Thymus (tissue), 11 donors: ENCODE data around the gene UNC13B. TPM values are rescaled to one million over a fixed set of nuclear protein-coding genes. Genes with fewer than 3 reads are reported as not detected.

ENCODE experiments used
- DNase-seq, 9 donors: peaks; one replicate each; pipeline ENCODE4 v3.0.0-alpha.2; 2013; ENCODE audit warnings: low spot score in 9 of 9, low read depth in 6 of 9, missing footprints in 1 of 9
- H3K27ac ChIP-seq, 2 donors: one replicate each; pipeline ENCODE4 v1.5.1; 2013; ENCODE audit warnings: control low read depth in 1 of 2, low read depth in 1 of 2, low read length in 1 of 2, mild to moderate bottlenecking in 1 of 2, moderate library complexity in 1 of 2
- H3K27me3 ChIP-seq, 2 donors: one replicate each; pipeline ENCODE4 v1.5.1; 2013; ENCODE audit warnings: low read length in 1 of 2; ENCODE audit not compliant: control insufficient read depth in 2 of 2, insufficient read depth in 1 of 2
- H3K36me3 ChIP-seq, 2 donors: one replicate each; pipeline ENCODE4 v1.5.1; 2013; ENCODE audit warnings: low read length in 1 of 2, mild to moderate bottlenecking in 1 of 2, moderate library complexity in 1 of 2; ENCODE audit not compliant: control insufficient read depth in 2 of 2, insufficient read depth in 2 of 2
- H3K4me1 ChIP-seq, 2 donors: one replicate each; pipeline ENCODE4 v1.5.1; 2013; ENCODE audit warnings: low read length in 2 of 2; ENCODE audit not compliant: control insufficient read depth in 2 of 2, insufficient read depth in 2 of 2
- H3K4me3 ChIP-seq, 2 donors: one replicate each; pipeline ENCODE4 v1.5.1; 2013; ENCODE audit warnings: low read length in 2 of 2, control low read depth in 1 of 2, mild to moderate bottlenecking in 1 of 2
- H3K9me3 ChIP-seq, 2 donors: one replicate each; pipeline ENCODE4 v1.5.1; 2013; ENCODE audit warnings: low read length in 1 of 2, mild to moderate bottlenecking in 1 of 2; ENCODE audit not compliant: control insufficient read depth in 2 of 2, insufficient read depth in 1 of 2
- WGBS: extraction: QIAGEN DNeasy Blood & Tissue Kit; methylation state at CpG from one replicate; pipeline ENCODE4 v1.1.7; 2013; 5-methylcytosine and 5-hydroxymethylcytosine counted together
- polyA plus RNA-seq: library from polyadenylated mRNA; stranded (reverse); fragments of 200-250 nt; gene quantifications from one replicate; pipeline ENCODE4 v1.2.3, GENCODE V29; 2013
- total RNA-seq: library from RNA; stranded (reverse); fragments of 120-200 nt; gene quantifications from one replicate; pipeline ENCODE4 v1.2.4, GENCODE V29; 2013
- donor health status: healthy.

UNC13B gene
- total and polyA plus RNA-seq, 2 donors = 3.5 to 6.9 TPM

DNA sequence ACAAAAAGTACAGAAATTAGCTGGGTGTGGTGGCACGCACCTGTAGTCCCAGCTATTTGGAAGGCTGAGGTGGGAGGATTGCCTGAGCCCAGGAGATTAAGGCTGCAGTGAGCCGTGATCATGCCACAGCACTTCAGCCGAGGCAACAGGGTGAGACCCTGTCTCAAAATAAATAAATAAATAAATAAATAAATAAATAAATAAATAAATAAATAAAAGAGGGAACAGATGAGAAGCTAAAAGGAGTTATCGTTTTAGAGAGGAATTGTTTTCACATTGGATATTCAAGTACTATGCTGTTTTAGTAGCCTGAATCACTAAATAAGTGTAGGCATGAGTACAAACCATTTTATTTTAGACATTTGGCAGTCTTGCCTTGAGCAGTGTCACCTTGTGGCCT, 151.7 kb downstream of the UNC13B start:
- H3K36me3 ChIP-seq = no peaks in the 10 kb centered on the region
- no peaks in the 10 kb centered on the region for H3K4me1 ChIP-seq
- no peak overlapping the region for H3K27ac ChIP-seq
- DNase-seq = no peak
- no peaks in the 10 kb centered on the region for H3K9me3 ChIP-seq
- H3K27me3 ChIP-seq = no peaks in the 10 kb centered on the region
- no peak overlapping the region for H3K4me3 ChIP-seq
- 98% methylated on average over 4 of the region's 4 CpGs for WGBS

DNA sequence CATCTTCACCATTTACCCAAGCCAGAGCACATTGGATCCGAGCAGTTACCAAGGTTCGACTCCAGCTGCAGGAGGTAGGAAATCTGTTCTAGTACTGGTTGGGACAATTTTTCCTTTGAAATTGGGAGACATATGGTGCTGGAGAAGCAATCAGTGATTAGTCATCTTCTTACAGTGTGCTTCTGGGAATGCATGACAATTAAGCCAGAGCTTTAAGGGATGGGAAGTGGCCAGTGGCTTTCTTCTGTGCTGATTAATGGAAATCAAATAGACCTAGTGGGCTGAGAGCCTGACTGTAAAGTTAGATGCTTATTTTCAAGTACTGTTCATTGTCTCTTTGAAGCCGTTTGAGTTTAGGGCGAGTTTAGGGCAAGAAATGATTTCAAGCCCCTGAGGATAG, 152.1 kb downstream of the UNC13B start:
- no peak for DNase-seq
- 97% methylated on average over 4 of the region's 4 CpGs for WGBS
- no peaks in the 10 kb centered on the region for H3K9me3 ChIP-seq
- no peaks in the 10 kb centered on the region for H3K4me1 ChIP-seq
- H3K27ac ChIP-seq = no peak overlapping the region
- no peaks in the 10 kb centered on the region for H3K27me3 ChIP-seq
- no peaks in the 10 kb centered on the region for H3K36me3 ChIP-seq
- no peak overlapping the region for H3K4me3 ChIP-seq

DNA sequence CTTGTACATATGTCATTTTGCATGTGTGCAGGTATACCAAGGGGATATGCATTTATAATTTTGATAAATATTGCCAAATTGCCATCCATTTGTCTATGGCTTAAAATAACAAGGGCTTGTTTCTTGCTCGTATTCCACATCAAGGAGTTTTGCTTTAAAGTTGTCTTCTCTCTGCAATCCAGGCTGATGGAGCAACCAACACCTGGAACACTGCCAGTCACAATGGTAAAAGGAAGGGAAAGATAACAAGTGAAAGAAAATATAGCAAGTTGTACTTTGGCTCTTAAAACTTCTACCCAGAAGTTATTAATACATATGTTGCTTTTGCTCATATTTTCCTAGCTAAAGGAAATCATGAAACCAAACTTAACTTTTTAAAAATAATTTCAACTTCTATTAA, 156.9 kb downstream of the UNC13B start:
- 92% methylated on average over 1 of the region's 1 CpG for WGBS
- DNase-seq = no peak

DNA sequence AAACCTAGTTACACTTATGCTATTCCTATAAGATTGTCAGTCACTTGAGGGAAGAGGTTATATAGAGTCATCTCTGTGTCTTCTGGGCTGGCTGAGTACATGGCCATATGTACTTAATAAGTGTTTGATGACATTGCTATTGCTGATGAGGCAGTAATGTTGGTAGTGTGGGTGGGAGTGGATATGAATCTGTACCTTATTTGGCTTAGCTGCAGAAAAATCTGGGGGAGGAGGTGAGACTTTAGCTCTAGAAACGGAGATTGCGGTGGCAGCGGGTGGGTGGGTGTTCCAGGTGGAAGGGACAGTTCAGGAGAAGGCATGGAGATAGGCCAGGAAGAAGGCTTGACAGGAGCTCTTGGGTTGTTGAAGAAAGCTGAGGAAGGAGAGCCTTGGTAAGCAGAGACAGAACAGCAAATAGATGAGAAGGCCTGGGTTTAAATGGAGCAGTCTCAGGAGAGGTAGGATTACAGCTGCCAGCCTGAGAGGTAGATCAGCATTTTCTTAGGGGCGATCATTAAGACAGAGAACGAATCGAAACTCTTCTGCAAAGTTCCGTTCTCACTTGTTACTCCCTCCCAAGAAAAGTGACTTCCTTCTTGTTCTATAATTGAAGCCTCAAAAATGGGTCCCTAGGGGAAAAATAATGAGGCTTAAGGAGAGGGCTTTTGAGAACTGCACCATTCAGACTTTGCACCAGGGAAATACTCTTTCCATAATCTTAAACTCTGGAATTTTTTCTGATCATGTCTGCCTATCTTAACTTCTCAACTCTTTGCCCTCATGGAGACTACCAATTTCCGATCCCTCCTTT, 160.5 kb downstream of the UNC13B start:
- 95% methylated on average over 8 of the region's 8 CpGs for WGBS
- H3K27me3 ChIP-seq = no peaks in the 10 kb centered on the region
- no peaks in the 10 kb centered on the region for H3K36me3 ChIP-seq
- no peak overlapping the region for H3K4me3 ChIP-seq
- H3K4me1 ChIP-seq = no peaks in the 10 kb centered on the region
- no peak for DNase-seq
- H3K9me3 ChIP-seq = no peaks in the 10 kb centered on the region
- no peak overlapping the region for H3K27ac ChIP-seq

More for the DNA sequence above, 156.9 kb downstream of the UNC13B start:
- no peaks in the 10 kb centered on the region for H3K9me3 ChIP-seq
- H3K27me3 ChIP-seq = no peaks in the 10 kb centered on the region
- no peaks in the 10 kb centered on the region for H3K4me1 ChIP-seq
- no peak overlapping the region for H3K4me3 ChIP-seq
- H3K27ac ChIP-seq = no peak overlapping the region
- no peaks in the 10 kb centered on the region for H3K36me3 ChIP-seq

DNA sequence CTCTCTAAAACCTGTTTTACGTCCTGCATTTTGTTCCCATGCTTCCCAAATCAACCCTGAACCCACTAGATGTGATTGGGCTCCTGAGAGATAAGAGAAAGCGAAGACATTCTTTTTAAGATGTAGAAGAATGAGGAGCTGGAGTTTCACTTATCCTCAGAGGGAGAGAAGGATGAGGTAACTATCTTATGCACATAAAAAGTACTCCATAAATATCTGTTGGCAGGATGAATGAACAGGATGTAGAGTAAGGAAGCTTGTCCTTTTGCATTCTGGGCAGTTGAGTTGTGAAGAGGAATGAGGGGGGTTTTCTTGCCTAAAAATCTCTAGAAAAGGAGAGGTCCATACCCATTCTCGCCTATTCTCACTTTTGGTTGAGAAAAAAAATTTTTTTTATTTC, 163.2 kb downstream of the UNC13B start:
- 92% methylated on average over 3 of the region's 3 CpGs for WGBS
- H3K27ac ChIP-seq = no peak overlapping the region

DNA sequence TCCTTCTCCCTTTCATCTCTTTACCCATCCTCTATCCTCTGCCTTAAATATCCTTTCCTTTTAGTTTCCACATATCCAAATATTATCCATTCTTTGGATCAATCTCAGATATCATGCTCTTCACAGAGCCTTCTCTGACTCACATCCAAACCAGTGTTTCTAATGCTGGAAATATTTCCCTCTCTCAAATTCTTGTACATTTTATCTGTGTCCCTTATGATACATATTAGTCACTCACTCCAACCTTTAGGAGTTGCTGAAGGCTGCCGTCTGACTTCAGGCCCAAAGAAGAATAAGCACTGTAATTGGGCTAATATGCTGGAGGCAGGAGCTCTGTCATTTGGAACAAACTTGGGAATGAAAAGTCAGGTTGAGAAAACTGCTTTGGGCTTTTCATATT, 171.7 kb downstream of the UNC13B start:
- H3K36me3 ChIP-seq = no peaks in the 10 kb centered on the region
- H3K27me3 ChIP-seq = no peaks in the 10 kb centered on the region
- H3K4me3 ChIP-seq = no peak overlapping the region
- no peaks in the 10 kb centered on the region for H3K9me3 ChIP-seq
- no peak for DNase-seq
- WGBS = 100% methylated on average over 1 of the region's 1 CpG
- no peaks in the 10 kb centered on the region for H3K4me1 ChIP-seq
- H3K27ac ChIP-seq = no peak overlapping the region

More for the DNA sequence above, 163.2 kb downstream of the UNC13B start:
- H3K36me3 ChIP-seq = no peaks in the 10 kb centered on the region
- H3K27me3 ChIP-seq = no peaks in the 10 kb centered on the region
- no peaks in the 10 kb centered on the region for H3K4me1 ChIP-seq
- DNase-seq = no peak
- no peaks in the 10 kb centered on the region for H3K9me3 ChIP-seq
- H3K4me3 ChIP-seq = no peak overlapping the region

DNA sequence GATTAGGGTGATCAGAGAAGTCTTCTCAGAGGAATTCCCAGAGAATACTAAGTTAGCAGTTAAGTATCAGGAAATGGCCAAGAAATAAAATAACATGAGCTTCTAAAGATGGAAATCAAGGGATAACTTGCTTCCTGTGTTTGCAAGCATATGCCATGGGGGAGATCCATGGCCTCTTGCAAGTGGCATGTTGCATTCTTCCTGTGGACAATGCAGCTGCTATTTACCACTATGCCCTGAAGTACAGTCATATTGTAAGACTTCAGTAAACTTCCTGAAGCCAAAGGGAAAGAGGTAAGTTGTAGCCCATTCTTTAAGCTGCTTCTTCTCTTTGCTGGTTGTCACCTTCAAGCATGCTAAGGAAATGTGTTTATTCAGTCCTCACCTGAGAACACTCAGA, 173.4 kb downstream of the UNC13B start:
- no peaks in the 10 kb centered on the region for H3K9me3 ChIP-seq
- no peaks in the 10 kb centered on the region for H3K36me3 ChIP-seq
- H3K4me1 ChIP-seq = peaks cover 0 to 12% of the 10 kb centered on the region in 2 donors
- no peak overlapping the region for H3K4me3 ChIP-seq
- H3K27me3 ChIP-seq = no peaks in the 10 kb centered on the region
- no peak for DNase-seq
- H3K27ac ChIP-seq = no peak overlapping the region

DNA sequence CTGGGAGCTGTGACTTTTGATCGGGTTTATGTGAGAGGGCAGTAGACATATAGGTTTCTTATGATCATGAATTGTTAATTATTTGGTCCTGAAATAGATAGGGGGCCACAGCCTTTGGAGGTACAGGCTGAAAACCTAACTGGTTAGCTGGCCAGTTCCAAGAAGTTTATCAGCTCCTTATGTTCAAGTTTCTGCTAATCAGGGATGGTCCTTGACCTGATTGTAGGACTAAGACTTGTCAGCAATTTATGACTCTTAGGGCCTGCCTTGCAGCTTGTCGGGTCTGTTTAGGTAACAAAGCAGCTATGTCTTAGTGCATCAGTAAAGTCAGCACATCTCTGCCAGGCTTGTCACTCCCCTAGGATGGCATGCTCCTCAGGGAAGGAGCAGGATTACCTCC, 176.3 kb downstream of the UNC13B start:
- H3K27me3 ChIP-seq = no peaks in the 10 kb centered on the region
- peaks cover 0 to 27% of the 10 kb centered on the region in 2 donors for H3K4me1 ChIP-seq
- no peak for DNase-seq
- no peaks in the 10 kb centered on the region for H3K36me3 ChIP-seq
- H3K9me3 ChIP-seq = no peaks in the 10 kb centered on the region
- peak overlapping the region in 1 of 2 donors; percentile 59 for H3K27ac ChIP-seq
- no peak overlapping the region for H3K4me3 ChIP-seq
- over 99% methylated on average over 2 of the region's 2 CpGs for WGBS

DNA sequence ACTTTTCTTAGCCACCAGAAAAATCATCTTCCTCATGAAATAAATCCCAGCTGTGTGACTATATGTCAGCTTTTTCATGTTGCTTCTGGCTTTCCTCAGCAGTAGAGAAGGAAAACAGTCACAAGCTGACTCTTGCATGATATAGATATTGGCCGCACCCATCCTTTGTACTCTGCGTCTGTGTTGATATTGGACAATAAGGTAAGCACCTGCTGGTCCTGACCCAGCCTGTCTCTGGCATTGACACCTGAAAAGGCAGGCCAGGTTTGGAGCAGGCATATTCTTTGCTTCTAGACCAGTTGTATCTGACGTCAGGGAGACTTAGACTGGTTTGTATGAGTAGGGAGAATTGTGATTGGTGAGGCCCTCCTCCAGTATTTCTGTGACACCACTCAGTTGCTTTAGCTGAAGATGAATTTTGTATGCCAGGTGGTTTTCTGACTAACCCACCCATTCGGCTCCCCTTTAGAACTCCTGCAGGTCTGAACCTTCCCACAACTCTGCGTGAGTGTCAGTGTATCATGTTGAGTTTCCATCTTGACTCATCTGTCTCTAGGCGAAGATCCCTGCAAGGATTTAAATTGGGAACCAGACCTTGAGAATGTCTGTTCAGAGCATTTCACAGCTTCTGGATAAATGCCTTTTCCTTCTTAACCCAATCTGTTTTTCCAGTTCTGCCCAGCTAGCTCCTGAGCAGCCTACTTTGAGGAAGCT, 176.9 kb downstream of the UNC13B start:
- 94% methylated on average over 6 of the region's 6 CpGs for WGBS
- H3K4me1 ChIP-seq = peaks cover 0 to 27% of the 10 kb centered on the region in 2 donors
- H3K9me3 ChIP-seq = no peaks in the 10 kb centered on the region
- no peak overlapping the region for H3K4me3 ChIP-seq
- DNase-seq = peak in 2 of 9 donors; percentile 9 to 26
- peak overlapping the region in 1 of 2 donors; percentile 73 for H3K27ac ChIP-seq
- H3K27me3 ChIP-seq = no peaks in the 10 kb centered on the region
- H3K36me3 ChIP-seq = no peaks in the 10 kb centered on the region
